Head of caudate nucleus (tissue), 42 donors: ENCODE measurements around the gene TRAPPC2L.
"Not testable (repeated sequence)": the region's sequence is repeated elsewhere in the genome, so short reads cannot be mapped to it uniquely, and the experiment has no call there.

Experiments
- DNase-seq, 42 donors: peaks; one replicate each; pipeline versions ENCODE4 v3.0.0 to v3.0.0-alpha.2; 2020 to 2021; ENCODE audit warnings: mixed read lengths in 7 of 42
- intact Hi-C: fragments of 100-400 bp; cut with DNase I; formaldehyde crosslinking; loops from one replicate; pipeline ENCODE4 v1.15.0; 2022

The TRAPPC2L gene

GRCh38 chr16:88883117-88883895 lies 26.4 kb downstream of the TRAPPC2L start:
- intact Hi-C loops: no loop called here
- DNase-seq: no peak

GRCh38 chr16:88883946-88884345 lies 27.0 kb downstream of the TRAPPC2L start:
- DNase-seq: peak in 22 of 42 donors; percentile 2 to 62 (median 26)
- intact Hi-C loops: no loop called here

GRCh38 chr16:88884569-88885271 lies 27.8 kb downstream of the TRAPPC2L start:
- intact Hi-C loops: no loop called here
- DNase-seq: no peak

GRCh38 chr16:88885693-88886280 lies 28.9 kb downstream of the TRAPPC2L start:
- intact Hi-C loops: no loop called here
- no peak for DNase-seq

GRCh38 chr16:88886420-88886844 lies 29.5 kb downstream of the TRAPPC2L start:
- intact Hi-C loops: no loop called here
- no peak for DNase-seq

GRCh38 chr16:88886845-88887521 lies 30.1 kb downstream of the TRAPPC2L start:
- intact Hi-C loops: no loop called here
- DNase-seq: no peak

GRCh38 chr16:88888057-88888456 lies 31.1 kb downstream of the TRAPPC2L start:
- no peak for DNase-seq
- intact Hi-C loops: no loop called here

GRCh38 chr16:88888461-88889387 lies 31.8 kb downstream of the TRAPPC2L start:
- peak in 1 of 42 donors; percentile 20 for DNase-seq
- intact Hi-C loops: no loop called here

- intact Hi-C loops: not testable (repeated sequence)
These were observed 32.9 kb downstream of the TRAPPC2L start for GRCh38 chr16:88889702-88890352.

GRCh38 chr16:88891083-88891482 lies 34.2 kb downstream of the TRAPPC2L start:
- intact Hi-C loops: no loop called here
- DNase-seq: no peak

More at GRCh38 chr16:88889702-88890352, 32.9 kb downstream of the TRAPPC2L start:
- DNase-seq: not testable (repeated sequence)

- DNase-seq: no peak
- intact Hi-C loops: no loop called here
These were observed 35.1 kb downstream of the TRAPPC2L start for GRCh38 chr16:88892065-88892464.

GRCh38 chr16:88893127-88893968 lies 36.4 kb downstream of the TRAPPC2L start:
- intact Hi-C loops: no loop called here
- peak in 39 of 42 donors; percentile 24 to 87 (median 56) for DNase-seq

- DNase-seq, intact Hi-C loops: not testable (repeated sequence)
These were observed 37.3 kb downstream of the TRAPPC2L start for GRCh38 chr16:88894266-88894665.

GRCh38 chr16:88894681-88895300 lies 37.9 kb downstream of the TRAPPC2L start:
- intact Hi-C loops: no loop called here
- no peak for DNase-seq

GRCh38 chr16:88895335-88895734 lies 38.4 kb downstream of the TRAPPC2L start:
- intact Hi-C loops: no loop called here
- DNase-seq: no peak

- DNase-seq: no peak
- intact Hi-C loops: no loop called here
These were observed 39.5 kb downstream of the TRAPPC2L start for GRCh38 chr16:88896238-88897070.
